ENCODE measurements around the gene SNTA1.
"Not testable (repeated sequence)": the region's sequence is repeated elsewhere in the genome, so short reads cannot be mapped to it uniquely, and the experiment has no call there.

SNTA1 gene

GRCh38 chr20:33440562-33440961 lies 3.0 kb downstream of the SNTA1 start:
- not testable (repeated sequence) for H3K27ac ChIP-seq (ENCODE audit: low read length); H3K4me3 ChIP-seq (ENCODE audit: low read length)
- H3K27me3 ChIP-seq (ENCODE audit: insufficient read depth, low read length), result peaks cover 28% of the 10 kb centered on the region

GRCh38 chr20:33438481-33438880 lies 5.1 kb downstream of the SNTA1 start:
- Histone ChIP-seq H3K9ac (ENCODE audit: low read depth, low read length) (no peak overlapping the region), H3K4me1 (ENCODE audit: insufficient read depth, low read length) (no peaks in the 10 kb centered on the region), H3K4me3 (ENCODE audit: low read length) (no peak overlapping the region)

More at GRCh38 chr20:33440562-33440961, 3.0 kb downstream of the SNTA1 start:
- not testable (repeated sequence) for H3K4me1 ChIP-seq (ENCODE audit: insufficient read depth, low read length); H3K36me3 ChIP-seq (ENCODE audit: insufficient read depth, low read depth, low read length); H3K9ac ChIP-seq (ENCODE audit: low read depth, low read length); H3K9me3 ChIP-seq (ENCODE audit: insufficient read depth, low read depth, low read length)

GRCh38 chr20:33437141-33437911 lies 6.2 kb downstream of the SNTA1 start:
- Histone ChIP-seq H3K9ac (ENCODE audit: low read depth, low read length) (no peak overlapping the region), H3K27ac (ENCODE audit: low read length) (no peak overlapping the region), H3K9me3 (ENCODE audit: insufficient read depth, low read depth, low read length) (no peaks in the 10 kb centered on the region), H3K4me1 (ENCODE audit: insufficient read depth, low read length) (no peaks in the 10 kb centered on the region), H3K4me3 (ENCODE audit: low read length) (no peak overlapping the region), H3K27me3 (ENCODE audit: insufficient read depth, low read length) (peaks cover 8% of the 10 kb centered on the region), H3K36me3 (ENCODE audit: insufficient read depth, low read depth, low read length) (no peaks in the 10 kb centered on the region)

More at GRCh38 chr20:33438481-33438880, 5.1 kb downstream of the SNTA1 start:
- no peaks in the 10 kb centered on the region for H3K36me3 ChIP-seq (ENCODE audit: insufficient read depth, low read depth, low read length)
- H3K9me3 ChIP-seq (ENCODE audit: insufficient read depth, low read depth, low read length), result no peaks in the 10 kb centered on the region
- no peak overlapping the region for H3K27ac ChIP-seq (ENCODE audit: low read length)
- peaks cover 18% of the 10 kb centered on the region for H3K27me3 ChIP-seq (ENCODE audit: insufficient read depth, low read length)

- Histone ChIP-seq H3K9me3 (ENCODE audit: insufficient read depth, low read depth, low read length) (no peaks in the 10 kb centered on the region), H3K9ac (ENCODE audit: low read depth, low read length) (no peak overlapping the region), H3K4me1 (ENCODE audit: insufficient read depth, low read length) (no peaks in the 10 kb centered on the region), H3K36me3 (ENCODE audit: insufficient read depth, low read depth, low read length) (no peaks in the 10 kb centered on the region), H3K27me3 (ENCODE audit: insufficient read depth, low read length) (no peaks in the 10 kb centered on the region), H3K27ac (ENCODE audit: low read length) (no peak overlapping the region), H3K4me3 (ENCODE audit: low read length) (no peak overlapping the region)
Observed at GRCh38 chr20:33434434-33434833, 9.1 kb downstream of the SNTA1 start.

- Histone ChIP-seq H3K9me3 (ENCODE audit: insufficient read depth, low read depth, low read length) (no peaks in the 10 kb centered on the region), H3K27me3 (ENCODE audit: insufficient read depth, low read length) (no peaks in the 10 kb centered on the region), H3K4me3 (ENCODE audit: low read length) (no peak overlapping the region), H3K36me3 (ENCODE audit: insufficient read depth, low read depth, low read length) (no peaks in the 10 kb centered on the region), H3K27ac (ENCODE audit: low read length) (no peak overlapping the region), H3K9ac (ENCODE audit: low read depth, low read length) (no peak overlapping the region), H3K4me1 (ENCODE audit: insufficient read depth, low read length) (no peaks in the 10 kb centered on the region)
Observed at GRCh38 chr20:33433465-33434234, 9.9 kb downstream of the SNTA1 start.

- Histone ChIP-seq H3K9me3 (ENCODE audit: insufficient read depth, low read depth, low read length) (no peaks in the 10 kb centered on the region), H3K4me1 (ENCODE audit: insufficient read depth, low read length) (no peaks in the 10 kb centered on the region)
Observed at GRCh38 chr20:33431797-33432381, 11.7 kb downstream of the SNTA1 start.

GRCh38 chr20:33423875-33424274 lies 19.7 kb downstream of the SNTA1 start:
- H3K27ac ChIP-seq (ENCODE audit: low read length); H3K36me3 ChIP-seq (ENCODE audit: insufficient read depth, low read depth, low read length); H3K27me3 ChIP-seq (ENCODE audit: insufficient read depth, low read length): not testable (repeated sequence)

More at GRCh38 chr20:33431797-33432381, 11.7 kb downstream of the SNTA1 start:
- Histone ChIP-seq H3K27ac (ENCODE audit: low read length) (no peak overlapping the region), H3K36me3 (ENCODE audit: insufficient read depth, low read depth, low read length) (no peaks in the 10 kb centered on the region), H3K27me3 (ENCODE audit: insufficient read depth, low read length) (no peaks in the 10 kb centered on the region), H3K4me3 (ENCODE audit: low read length) (no peak overlapping the region), H3K9ac (ENCODE audit: low read depth, low read length) (no peak overlapping the region)

GRCh38 chr20:33423141-33423834 lies 20.3 kb downstream of the SNTA1 start:
- Histone ChIP-seq H3K27ac (ENCODE audit: low read length) (no peak overlapping the region), H3K4me1 (ENCODE audit: insufficient read depth, low read length) (no peaks in the 10 kb centered on the region), H3K9ac (ENCODE audit: low read depth, low read length) (no peak overlapping the region; the same call in 1 of the 2 replicates), H3K27me3 (ENCODE audit: insufficient read depth, low read length) (no peaks in the 10 kb centered on the region), H3K36me3 (ENCODE audit: insufficient read depth, low read depth, low read length) (no peaks in the 10 kb centered on the region), H3K9me3 (ENCODE audit: insufficient read depth, low read depth, low read length) (no peaks in the 10 kb centered on the region), H3K4me3 (ENCODE audit: low read length) (no peak overlapping the region)

More at GRCh38 chr20:33423875-33424274, 19.7 kb downstream of the SNTA1 start:
- H3K4me3 ChIP-seq (ENCODE audit: low read length); H3K9ac ChIP-seq (ENCODE audit: low read depth, low read length); H3K9me3 ChIP-seq (ENCODE audit: insufficient read depth, low read depth, low read length); H3K4me1 ChIP-seq (ENCODE audit: insufficient read depth, low read length): not testable (repeated sequence)

GRCh38 chr20:33419140-33419974 lies 24.2 kb downstream of the SNTA1 start:
- no peaks in the 10 kb centered on the region for H3K27me3 ChIP-seq (ENCODE audit: insufficient read depth, low read length)
- no peak overlapping the region for H3K27ac ChIP-seq (ENCODE audit: low read length)
- no peaks in the 10 kb centered on the region for H3K36me3 ChIP-seq (ENCODE audit: insufficient read depth, low read depth, low read length)
- H3K4me3 ChIP-seq (ENCODE audit: low read length), result no peak overlapping the region
- H3K4me1 ChIP-seq (ENCODE audit: insufficient read depth, low read length), result no peaks in the 10 kb centered on the region
- H3K9ac ChIP-seq (ENCODE audit: low read depth, low read length), result no peak overlapping the region
- no peaks in the 10 kb centered on the region for H3K9me3 ChIP-seq (ENCODE audit: insufficient read depth, low read depth, low read length)

GRCh38 chr20:33418033-33418432 lies 25.5 kb downstream of the SNTA1 start:
- H3K36me3 ChIP-seq (ENCODE audit: insufficient read depth, low read depth, low read length), result no peaks in the 10 kb centered on the region
- H3K4me3 ChIP-seq (ENCODE audit: low read length), result no peak overlapping the region
- no peaks in the 10 kb centered on the region for H3K27me3 ChIP-seq (ENCODE audit: insufficient read depth, low read length)
- no peaks in the 10 kb centered on the region for H3K4me1 ChIP-seq (ENCODE audit: insufficient read depth, low read length)
- H3K9ac ChIP-seq (ENCODE audit: low read depth, low read length), result no peak overlapping the region
- H3K9me3 ChIP-seq (ENCODE audit: insufficient read depth, low read depth, low read length), result no peaks in the 10 kb centered on the region
- H3K27ac ChIP-seq (ENCODE audit: low read length), result no peak overlapping the region

GRCh38 chr20:33415948-33416347 lies 27.6 kb downstream of the SNTA1 start:
- Histone ChIP-seq H3K27ac (ENCODE audit: low read length) (no peak overlapping the region), H3K4me1 (ENCODE audit: insufficient read depth, low read length) (no peaks in the 10 kb centered on the region), H3K9ac (ENCODE audit: low read depth, low read length) (no peak overlapping the region)

More at GRCh38 chr20:33415948-33416347, 27.6 kb downstream of the SNTA1 start:
- no peaks in the 10 kb centered on the region for H3K9me3 ChIP-seq (ENCODE audit: insufficient read depth, low read depth, low read length)
- H3K27me3 ChIP-seq (ENCODE audit: insufficient read depth, low read length), result no peaks in the 10 kb centered on the region
- H3K36me3 ChIP-seq (ENCODE audit: insufficient read depth, low read depth, low read length), result no peaks in the 10 kb centered on the region
- H3K4me3 ChIP-seq (ENCODE audit: low read length), result no peak overlapping the region
